Lung (tissue), 12 donors: Measurements from ENCODE around the gene GALNT6. TPM values are rescaled to one million over a fixed set of nuclear protein-coding genes. Genes with fewer than 3 reads are reported as not detected.

ENCODE experiments used
- ATAC-seq: fragments of 200-7000 bp; cut with Tn5 transposase; one replicate; pipeline ENCODE4 v1.9.1; 2020; ENCODE audit warnings: moderate number of reproducible peaks; ENCODE audit not compliant: insufficient read depth, low FRiP score
- DNase-seq, 3 donors: peaks; one replicate each; pipeline ENCODE4 v3.0.0-alpha.2; 2013 to 2017
- H3K27ac ChIP-seq, 2 donors: one replicate each; pipeline ENCODE4 v1.5.1; 2013; ENCODE audit warnings: mild to moderate bottlenecking in 2 of 2, moderate library complexity in 2 of 2, control low read depth in 1 of 2, inconsistent platforms in 1 of 2, low read depth in 1 of 2, low read length in 1 of 2
- H3K27me3 ChIP-seq, 3 donors: one replicate each; pipeline ENCODE4 v1.5.1; 2013; ENCODE audit warnings: low read length in 2 of 3; ENCODE audit not compliant: control insufficient read depth in 3 of 3, insufficient read depth in 3 of 3
- H3K36me3 ChIP-seq, 4 donors: one replicate each; pipeline ENCODE4 v1.5.1; 2013; ENCODE audit warnings: low read length in 4 of 4, mild to moderate bottlenecking in 1 of 4, moderate library complexity in 1 of 4; ENCODE audit not compliant: control insufficient read depth in 4 of 4, insufficient read depth in 4 of 4
- H3K4me1 ChIP-seq, 5 donors: one replicate each; pipeline ENCODE4 v1.5.1; 2013; ENCODE audit warnings: low read length in 5 of 5, mild to moderate bottlenecking in 2 of 5, moderate library complexity in 1 of 5; ENCODE audit not compliant: control insufficient read depth in 5 of 5, insufficient read depth in 5 of 5
- H3K4me3 ChIP-seq: one replicate; pipeline ENCODE4 v1.5.1; 2013; ENCODE audit warnings: mild to moderate bottlenecking, control low read depth, moderate library complexity
- H3K9ac ChIP-seq, 2 donors: one replicate each; pipeline ENCODE4 v1.5.1; 2013; ENCODE audit warnings: low read length in 2 of 2, control low read depth in 1 of 2; ENCODE audit not compliant: insufficient read depth in 1 of 2
- H3K9me3 ChIP-seq, 4 donors: one replicate each; pipeline ENCODE4 v1.5.1; 2013; ENCODE audit warnings: low read length in 3 of 4, mild to moderate bottlenecking in 1 of 4, moderate library complexity in 1 of 4; ENCODE audit not compliant: control insufficient read depth in 4 of 4, insufficient read depth in 3 of 4
- WGBS, 2 donors: extraction: QIAGEN DNeasy Blood & Tissue Kit; methylation state at CpG; one replicate each; pipeline ENCODE4 v1.1.7; 2013; 5-methylcytosine and 5-hydroxymethylcytosine counted together
- polyA plus RNA-seq, 2 donors: library from polyadenylated mRNA; stranded (reverse); fragments of 200-250 nt; gene quantifications; one replicate each; pipeline ENCODE4 v1.2.1, GENCODE V29; 2013
- total RNA-seq, 2 donors: library from RNA; depleted of rRNA in 1 of 2; stranded (reverse); fragments of >200 nt in 1 of 2; gene quantifications; one replicate each; pipeline ENCODE4 v1.2.1, GENCODE V29; 2014 to 2021
- TF ChIP-seq, protein P1 (sequence below): IDR thresholded peaks from 2 replicates; pipeline ENCODE4 v1.5.1; 2012; ENCODE audit warnings: mild to moderate bottlenecking; ENCODE audit errors: control extremely low read depth, extremely low read depth
- donor health status: control.
- donor health status: control.
- donor health status: Bipolar disorder and iron deficiency.
- donor health status: healthy.
- donor health status: DM: yes; HTN: yes; CAD: no.

The GALNT6 gene
- total and polyA plus RNA-seq, 4 donors, result 5.5 to 36.0 (median 9.0) TPM

DNA sequence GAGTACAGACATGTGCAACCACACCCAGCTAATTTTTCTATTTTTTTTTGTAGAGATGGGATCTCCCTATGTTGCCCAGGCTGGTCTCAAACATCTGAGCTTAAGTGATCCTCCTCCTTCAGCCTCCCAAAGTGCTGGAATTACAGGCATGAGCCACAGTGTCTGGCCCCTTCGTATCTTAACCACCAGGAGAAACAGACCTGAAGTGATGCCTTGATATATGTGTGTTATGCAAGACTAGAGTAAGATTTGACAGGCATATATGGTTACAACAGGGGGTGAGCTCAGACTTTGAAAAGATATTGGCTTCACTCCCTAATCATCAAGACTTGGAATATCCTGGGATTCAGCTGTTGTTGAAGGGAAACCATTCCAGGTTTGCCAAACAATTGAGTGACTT, 10.7 kb upstream of the GALNT6 start:
- no peak for ATAC-seq
- Histone ChIP-seq H3K27me3 (no peaks in the 10 kb centered on the region), H3K27ac (no peak overlapping the region), H3K4me1 (peaks cover 0 to 4% (median 0%) of the 10 kb centered on the region in 5 donors), H3K9ac (no peak overlapping the region), H3K9me3 (peaks cover 0 to 3% (median 0%) of the 10 kb centered on the region in 4 donors), H3K36me3 (no peaks in the 10 kb centered on the region), H3K4me3 (no peak overlapping the region)
- 0% methylated on average over 1 of the region's 1 CpG for WGBS, 2 donors
- TF ChIP-seq, protein P1, sequence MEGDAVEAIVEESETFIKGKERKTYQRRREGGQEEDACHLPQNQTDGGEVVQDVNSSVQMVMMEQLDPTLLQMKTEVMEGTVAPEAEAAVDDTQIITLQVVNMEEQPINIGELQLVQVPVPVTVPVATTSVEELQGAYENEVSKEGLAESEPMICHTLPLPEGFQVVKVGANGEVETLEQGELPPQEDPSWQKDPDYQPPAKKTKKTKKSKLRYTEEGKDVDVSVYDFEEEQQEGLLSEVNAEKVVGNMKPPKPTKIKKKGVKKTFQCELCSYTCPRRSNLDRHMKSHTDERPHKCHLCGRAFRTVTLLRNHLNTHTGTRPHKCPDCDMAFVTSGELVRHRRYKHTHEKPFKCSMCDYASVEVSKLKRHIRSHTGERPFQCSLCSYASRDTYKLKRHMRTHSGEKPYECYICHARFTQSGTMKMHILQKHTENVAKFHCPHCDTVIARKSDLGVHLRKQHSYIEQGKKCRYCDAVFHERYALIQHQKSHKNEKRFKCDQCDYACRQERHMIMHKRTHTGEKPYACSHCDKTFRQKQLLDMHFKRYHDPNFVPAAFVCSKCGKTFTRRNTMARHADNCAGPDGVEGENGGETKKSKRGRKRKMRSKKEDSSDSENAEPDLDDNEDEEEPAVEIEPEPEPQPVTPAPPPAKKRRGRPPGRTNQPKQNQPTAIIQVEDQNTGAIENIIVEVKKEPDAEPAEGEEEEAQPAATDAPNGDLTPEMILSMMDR, result no peak
- no peak for DNase-seq

DNA sequence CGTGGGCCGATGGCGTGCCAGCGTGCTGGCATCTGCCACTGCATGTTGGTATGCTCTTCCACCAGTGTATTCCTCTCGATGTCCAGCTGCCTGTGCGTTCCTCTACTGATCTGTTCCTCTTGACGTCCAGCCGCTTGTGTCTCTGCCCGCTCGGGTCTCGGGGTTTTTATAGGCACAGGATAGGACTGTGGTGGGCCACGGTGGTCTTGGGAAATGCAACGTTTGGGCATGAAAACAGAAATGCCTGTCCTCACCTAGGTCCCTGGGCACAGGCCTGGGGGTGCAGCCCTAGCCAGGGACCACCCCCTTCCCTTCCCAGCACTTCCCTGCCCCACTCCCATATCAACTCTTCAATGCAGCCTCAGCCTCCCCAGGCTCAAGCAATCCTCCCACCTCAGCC, 10.3 kb upstream of the GALNT6 start:
- Histone ChIP-seq H3K27me3 (no peaks in the 10 kb centered on the region), H3K27ac (no peak overlapping the region), H3K36me3 (no peaks in the 10 kb centered on the region), H3K9ac (no peak overlapping the region), H3K9me3 (peaks cover 0 to 3% (median 0%) of the 10 kb centered on the region in 4 donors), H3K4me3 (no peak overlapping the region), H3K4me1 (peaks cover 0 to 2% (median 0%) of the 10 kb centered on the region in 5 donors)
- DNase-seq, result no peak
- ATAC-seq, result no peak
- WGBS, 2 donors, result 91 to 92% methylated on average over 13 of the region's 13 CpGs
- TF ChIP-seq, protein P1, result no peak

DNA sequence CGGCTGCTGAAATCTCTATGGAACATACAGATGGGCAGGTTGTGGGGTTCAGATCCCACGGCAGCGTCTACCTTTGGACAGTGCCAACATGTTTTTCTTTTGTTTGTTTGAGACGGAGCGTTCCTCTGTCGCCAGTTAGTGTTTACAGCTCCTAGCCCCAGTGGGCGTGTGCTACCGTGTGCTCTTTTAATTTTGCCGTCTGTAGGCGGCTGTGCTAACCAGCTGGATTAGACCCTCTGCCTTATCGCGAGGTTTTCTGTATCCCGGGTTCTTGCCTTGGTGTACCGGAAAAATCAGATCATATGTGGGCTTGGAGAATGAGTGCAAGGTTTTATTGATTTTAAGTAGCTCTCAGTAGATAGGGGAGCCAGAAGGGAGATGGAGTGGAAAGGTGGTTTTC, 9.8 kb upstream of the GALNT6 start:
- H3K4me3 ChIP-seq, result no peak overlapping the region
- H3K36me3 ChIP-seq, result no peaks in the 10 kb centered on the region
- H3K4me1 ChIP-seq, result peaks cover 0 to 2% (median 0%) of the 10 kb centered on the region in 5 donors
- H3K9ac ChIP-seq, result no peak overlapping the region
- H3K27me3 ChIP-seq, result no peaks in the 10 kb centered on the region
- no peak overlapping the region for H3K27ac ChIP-seq
- DNase-seq, result no peak
- TF ChIP-seq, protein P1, result no peak
- 82 to 92% methylated on average over 14 of the region's 14 CpGs for WGBS, 2 donors
- H3K9me3 ChIP-seq, result peaks cover 0 to 3% (median 0%) of the 10 kb centered on the region in 4 donors
- no peak for ATAC-seq

DNA sequence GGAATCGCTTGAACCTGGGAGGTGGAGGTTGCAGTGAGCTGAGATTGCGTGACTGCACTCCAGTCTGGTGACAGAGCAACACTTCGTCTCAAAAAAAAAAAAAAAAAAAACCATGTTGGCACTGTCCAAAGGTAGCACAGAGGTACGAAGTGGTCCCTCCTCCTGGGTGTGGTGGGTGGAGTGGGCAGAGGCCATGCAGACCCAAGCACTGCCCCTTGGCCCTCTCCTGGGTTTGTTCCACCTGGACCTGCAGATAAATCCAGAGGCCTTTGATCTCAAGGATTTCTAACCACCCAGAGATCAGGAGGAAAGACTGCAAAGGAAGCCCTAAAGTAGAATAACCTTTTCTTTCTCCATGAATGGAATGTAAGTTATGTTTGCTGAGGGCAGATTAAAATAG, 8.7 kb upstream of the GALNT6 start:
- DNase-seq (no peak), ATAC-seq (no peak)
- peaks cover 0 to 2% (median 0%) of the 10 kb centered on the region in 5 donors for H3K4me1 ChIP-seq
- peaks cover 0 to 3% (median 0%) of the 10 kb centered on the region in 4 donors for H3K9me3 ChIP-seq
- no peak overlapping the region for H3K4me3 ChIP-seq
- TF ChIP-seq, protein P1, result no peak
- H3K9ac ChIP-seq, result no peak overlapping the region
- no peak overlapping the region for H3K27ac ChIP-seq
- H3K36me3 ChIP-seq, result no peaks in the 10 kb centered on the region
- 58 to 65% methylated on average over 3 to 4 of the region's 4 CpGs for WGBS, 2 donors
- no peaks in the 10 kb centered on the region for H3K27me3 ChIP-seq
